ENCODE data around the gene RAD54L.

RAD54L gene

GRCh38 chr1:46281021-46281420, 33.5 kb downstream of the RAD54L start:
- no peak overlapping the region for H3K4me3 ChIP-seq (ENCODE audit: low read depth, low read length)
- no peak for TF ChIP-seq CTCF (IDR thresholded peaks at IDR 0.05; ENCODE audit: low read depth, low read length)

GRCh38 chr1:46284058-46284457, 36.5 kb downstream of the RAD54L start:
- H3K4me3 ChIP-seq (ENCODE audit: low read depth, low read length) = no peak overlapping the region
- no peak for TF ChIP-seq CTCF (IDR thresholded peaks at IDR 0.05; ENCODE audit: low read depth, low read length)

- TF ChIP-seq CTCF (IDR thresholded peaks at IDR 0.05; ENCODE audit: low read depth, low read length) = no peak
- no peak overlapping the region for H3K4me3 ChIP-seq (ENCODE audit: low read depth, low read length)
Observed at GRCh38 chr1:46284597-46285564, 37.3 kb downstream of the RAD54L start.

GRCh38 chr1:46285730-46286477, 38.3 kb downstream of the RAD54L start:
- H3K4me3 ChIP-seq (ENCODE audit: low read depth, low read length) = no peak overlapping the region
- TF ChIP-seq CTCF (IDR thresholded peaks at IDR 0.05; ENCODE audit: low read depth, low read length) = no peak

- H3K4me3 ChIP-seq (ENCODE audit: low read depth, low read length) = no peak overlapping the region
- TF ChIP-seq CTCF (IDR thresholded peaks at IDR 0.05; ENCODE audit: low read depth, low read length) = no peak
Observed at GRCh38 chr1:46288485-46289133, 41.0 kb downstream of the RAD54L start.

- no peak for TF ChIP-seq CTCF (IDR thresholded peaks at IDR 0.05; ENCODE audit: low read depth, low read length)
- H3K4me3 ChIP-seq (ENCODE audit: low read depth, low read length) = no peak overlapping the region
Observed at GRCh38 chr1:46289134-46289494, 41.6 kb downstream of the RAD54L start.

Data from WI38 (cell line).